Activated CD4-positive, alpha-beta T cell treated with anti-CD3 and anti-CD28 coated beads, Interleukin-2, Interleukin-6, amounts not matched to agents 100 ng/mL and 50 ng/mL, durations not matched to agents 16 hours and 8 hours (primary cell): ENCODE results near the gene SDC1.

Experiments
- DNase-seq: peaks from one replicate; pipeline ENCODE4 v3.0.0-alpha.2; 2020

The SDC1 gene

GRCh38 chr2:20168048-20168726, 56.7 kb downstream of the SDC1 start:
- DNase-seq: no peak

- no peak for DNase-seq
Observed at GRCh38 chr2:20167356-20167755, 57.6 kb downstream of the SDC1 start.

GRCh38 chr2:20165677-20166509, 59.0 kb downstream of the SDC1 start:
- DNase-seq: no peak

GRCh38 chr2:20164734-20165478, 60.0 kb downstream of the SDC1 start:
- DNase-seq: no peak

GRCh38 chr2:20164061-20164733, 60.7 kb downstream of the SDC1 start:
- DNase-seq: no peak

- DNase-seq: no peak
Observed at GRCh38 chr2:20159411-20160070, 65.4 kb downstream of the SDC1 start.

GRCh38 chr2:20157193-20157891, 67.6 kb downstream of the SDC1 start:
- DNase-seq: no peak

- DNase-seq: no peak
Observed at GRCh38 chr2:20156836-20157192, 68.1 kb downstream of the SDC1 start.

- no peak for DNase-seq
Observed at GRCh38 chr2:20156076-20156759, 68.7 kb downstream of the SDC1 start.

GRCh38 chr2:20153131-20153851, 71.6 kb downstream of the SDC1 start:
- no peak for DNase-seq

- no peak for DNase-seq
Observed at GRCh38 chr2:20150806-20151571, 73.9 kb downstream of the SDC1 start.
